ENCODE data around the gene AICDA. TPM values are rescaled to one million over a fixed set of nuclear protein-coding genes. Genes with fewer than 3 reads are reported as not detected.

AICDA gene
- total RNA-seq, 4 donors from 2014 or later, result not detected

DNA sequence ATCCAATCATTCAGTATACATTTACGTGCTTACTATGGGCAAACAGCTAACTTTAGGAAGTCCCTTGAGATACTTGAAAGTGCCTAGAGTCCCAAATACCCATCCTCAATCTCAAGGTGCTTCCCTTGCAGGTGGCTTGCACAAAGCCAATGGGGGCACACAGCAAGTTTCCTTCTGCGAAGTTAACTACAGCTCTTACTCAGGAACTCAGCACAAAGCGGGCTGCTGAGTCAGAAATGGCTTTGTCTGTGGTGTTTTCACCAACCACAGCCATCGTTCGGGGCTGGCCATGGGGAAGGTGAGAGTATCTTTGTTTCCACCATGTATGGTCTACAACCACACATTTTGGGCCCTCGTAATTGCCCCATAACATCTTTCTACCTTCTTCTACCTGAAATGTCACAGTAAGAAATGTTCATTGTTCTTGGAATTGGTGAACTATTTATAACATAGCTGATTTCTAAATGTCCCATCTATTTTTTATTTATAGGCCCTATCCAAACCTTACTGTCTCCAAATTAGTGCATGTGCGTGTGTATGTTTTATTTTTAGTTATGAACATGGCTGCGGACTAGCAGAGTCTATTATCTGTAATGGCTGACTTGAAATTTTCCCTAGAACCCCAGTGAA lies 36.0 kb upstream of the AICDA start:
- 77 to 85% methylated on average over 7 of the region's 8 CpGs for WGBS, 2 donors (ENCODE audit: low coverage in 1 of 2)
- H3K27ac ChIP-seq, result no peak overlapping the region
- H3K4me1 ChIP-seq, result no peaks in the 10 kb centered on the region
- no peaks in the 10 kb centered on the region for H3K36me3 ChIP-seq
- TF ChIP-seq, protein P1, sequence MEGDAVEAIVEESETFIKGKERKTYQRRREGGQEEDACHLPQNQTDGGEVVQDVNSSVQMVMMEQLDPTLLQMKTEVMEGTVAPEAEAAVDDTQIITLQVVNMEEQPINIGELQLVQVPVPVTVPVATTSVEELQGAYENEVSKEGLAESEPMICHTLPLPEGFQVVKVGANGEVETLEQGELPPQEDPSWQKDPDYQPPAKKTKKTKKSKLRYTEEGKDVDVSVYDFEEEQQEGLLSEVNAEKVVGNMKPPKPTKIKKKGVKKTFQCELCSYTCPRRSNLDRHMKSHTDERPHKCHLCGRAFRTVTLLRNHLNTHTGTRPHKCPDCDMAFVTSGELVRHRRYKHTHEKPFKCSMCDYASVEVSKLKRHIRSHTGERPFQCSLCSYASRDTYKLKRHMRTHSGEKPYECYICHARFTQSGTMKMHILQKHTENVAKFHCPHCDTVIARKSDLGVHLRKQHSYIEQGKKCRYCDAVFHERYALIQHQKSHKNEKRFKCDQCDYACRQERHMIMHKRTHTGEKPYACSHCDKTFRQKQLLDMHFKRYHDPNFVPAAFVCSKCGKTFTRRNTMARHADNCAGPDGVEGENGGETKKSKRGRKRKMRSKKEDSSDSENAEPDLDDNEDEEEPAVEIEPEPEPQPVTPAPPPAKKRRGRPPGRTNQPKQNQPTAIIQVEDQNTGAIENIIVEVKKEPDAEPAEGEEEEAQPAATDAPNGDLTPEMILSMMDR (IDR thresholded peaks at IDR 0.05), result no peak
- TF ChIP-seq POLR2A (IDR thresholded peaks at IDR 0.05), result no peak
- no peak for TF ChIP-seq EP300 (IDR thresholded peaks at IDR 0.05)
- no peak for TF ChIP-seq POLR2AphosphoS5 (IDR thresholded peaks at IDR 0.05)
- no peak for ATAC-seq
- peaks cover 4% of the 10 kb centered on the region for H3K27me3 ChIP-seq
- no peaks in the 10 kb centered on the region for H3K9me3 ChIP-seq
- H3K4me3 ChIP-seq, result no peak overlapping the region

DNA sequence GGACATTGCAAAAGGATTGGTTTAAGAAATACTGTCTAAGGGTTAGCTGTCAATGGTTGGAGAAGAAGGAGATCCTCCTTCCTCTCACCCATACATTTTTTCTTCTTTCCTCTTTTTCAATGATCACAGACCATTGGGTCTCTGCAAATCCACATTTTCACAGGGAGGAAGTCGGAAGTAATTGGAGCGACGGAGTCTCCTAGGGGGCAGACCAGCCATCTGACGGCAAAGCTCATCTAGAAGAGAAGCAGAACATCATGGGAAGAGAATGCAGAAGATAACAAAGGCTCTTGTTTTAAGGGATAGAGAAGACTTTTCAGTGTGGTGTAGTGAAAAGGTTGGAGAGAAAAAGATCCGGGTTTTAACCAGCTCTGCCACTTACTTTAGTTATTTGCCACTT lies 35.3 kb upstream of the AICDA start:
- Histone ChIP-seq H3K27me3 (peaks cover 4% of the 10 kb centered on the region), H3K4me1 (no peaks in the 10 kb centered on the region), H3K27ac (no peak overlapping the region), H3K36me3 (no peaks in the 10 kb centered on the region), H3K9me3 (no peaks in the 10 kb centered on the region), H3K4me3 (no peak overlapping the region)
- ATAC-seq, result no peak
- 78 to 90% methylated on average over 5 of the region's 5 CpGs for WGBS, 2 donors (ENCODE audit: low coverage in 1 of 2)
- TF ChIP-seq POLR2AphosphoS5 (IDR thresholded peaks at IDR 0.05), result no peak
- TF ChIP-seq POLR2A (IDR thresholded peaks at IDR 0.05), result no peak
- TF ChIP-seq, protein P1 (IDR thresholded peaks at IDR 0.05), result no peak

DNA sequence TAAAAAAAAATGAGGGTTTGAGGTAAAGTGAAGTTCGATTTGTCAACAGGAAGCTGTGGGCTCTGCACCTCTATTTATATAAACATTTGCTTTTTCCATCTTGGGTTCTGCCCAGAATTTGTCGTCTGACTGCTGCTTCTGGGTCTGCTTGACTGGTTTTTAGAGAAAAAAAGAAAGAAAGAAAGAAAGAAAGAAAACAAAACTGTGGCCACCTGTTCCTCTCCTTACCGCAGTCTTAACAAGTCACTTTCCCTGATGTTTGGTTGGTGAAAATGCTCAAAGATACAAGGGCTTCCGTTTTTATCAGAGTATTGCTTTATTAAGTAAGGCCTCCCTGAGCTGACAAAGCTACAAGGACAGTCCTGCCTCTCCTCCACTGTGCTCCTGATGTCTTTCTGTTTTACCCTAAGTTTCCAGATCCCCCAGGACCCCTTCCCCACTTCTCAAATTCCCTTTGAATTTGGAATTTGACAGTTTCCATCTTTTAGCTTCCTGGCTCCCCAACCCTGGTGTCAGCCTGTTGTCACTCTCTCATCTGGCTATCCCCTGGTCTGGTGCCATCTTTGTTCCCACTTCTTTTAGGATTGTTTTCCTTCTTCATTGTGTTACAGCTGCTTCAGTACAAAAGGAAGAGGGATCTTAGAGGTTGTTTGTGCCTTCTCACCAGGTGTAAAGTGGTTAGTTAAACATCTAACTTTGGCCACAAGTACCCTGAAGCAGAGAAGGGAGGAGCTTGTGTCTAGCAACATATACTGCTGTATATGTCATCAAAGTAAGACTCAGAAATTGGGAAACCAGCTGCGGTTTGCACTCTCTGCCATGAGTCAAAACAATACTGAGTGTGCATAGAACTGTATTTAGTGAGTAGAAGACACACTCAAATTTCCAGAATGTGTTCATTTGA lies 31.9 kb upstream of the AICDA start:
- ATAC-seq, result no peak
- Histone ChIP-seq H3K9me3 (no peaks in the 10 kb centered on the region), H3K4me1 (no peaks in the 10 kb centered on the region), H3K36me3 (no peaks in the 10 kb centered on the region), H3K4me3 (no peak overlapping the region), H3K27me3 (no peaks in the 10 kb centered on the region), H3K27ac (no peak overlapping the region)
- TF ChIP-seq POLR2A (IDR thresholded peaks at IDR 0.05), result no peak
- TF ChIP-seq EP300 (IDR thresholded peaks at IDR 0.05), result no peak
- TF ChIP-seq, protein P1 (IDR thresholded peaks at IDR 0.05), result no peak
- no peak for TF ChIP-seq POLR2AphosphoS5 (IDR thresholded peaks at IDR 0.05)
- 30 to 39% methylated on average over 5 of the region's 5 CpGs for WGBS, 2 donors (ENCODE audit: low coverage in 1 of 2)

DNA sequence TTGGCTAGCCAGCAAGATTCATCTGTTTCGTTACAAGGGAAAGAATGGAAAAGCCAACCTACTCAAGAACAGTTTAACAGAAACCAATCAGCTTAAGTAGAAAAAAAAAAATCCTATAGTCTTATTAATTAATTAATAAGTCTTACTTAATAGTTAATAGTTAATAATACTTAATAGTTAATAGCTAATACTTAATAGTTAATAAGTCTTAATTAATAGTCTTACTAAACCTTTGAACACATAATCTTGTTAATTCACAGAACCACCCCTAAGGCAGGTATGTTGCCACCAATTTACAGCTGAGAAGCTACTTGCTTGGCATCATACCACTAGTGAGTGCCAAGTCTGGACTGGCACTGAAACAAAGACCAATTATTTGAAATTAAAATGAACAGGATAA lies 30.1 kb upstream of the AICDA start:
- no peaks in the 10 kb centered on the region for H3K27me3 ChIP-seq
- no peaks in the 10 kb centered on the region for H3K4me1 ChIP-seq
- no peak overlapping the region for H3K27ac ChIP-seq
- TF ChIP-seq POLR2A (IDR thresholded peaks at IDR 0.05) (no peak), POLR2AphosphoS5 (IDR thresholded peaks at IDR 0.05) (no peak), EP300 (IDR thresholded peaks at IDR 0.05) (no peak)
- TF ChIP-seq, protein P1 (IDR thresholded peaks at IDR 0.05), result no peak
- ATAC-seq, result no peak
- 57 to 91% methylated on average over 1 of the region's 1 CpG for WGBS, 2 donors (ENCODE audit: low coverage in 1 of 2)
- H3K4me3 ChIP-seq, result no peak overlapping the region
- H3K36me3 ChIP-seq, result no peaks in the 10 kb centered on the region
- H3K9me3 ChIP-seq, result no peaks in the 10 kb centered on the region

Measured in gastroesophageal sphincter (tissue), 4 donors.